HCT116 (cell line): ENCODE results near the gene LRRC32.

Experiments used
- CEBPB ChIP-seq: IDR thresholded peaks from 2 replicates; pipeline ENCODE4 v1.6.1; 2012; ENCODE audit warnings: low read depth
- CTCF ChIP-seq, 3 experiments: fragments of 200-600 bp in 1 of 3; sonication (generic) in 1 of 3; IDR thresholded peaks in 2 of 3; conservative IDR thresholded peaks in 1 of 3; 2 replicates each; pipeline ENCODE4 v1.5.1; 2012 to 2017; ENCODE audit warnings: low read depth in 2 of 3, low read length in 2 of 3, antibody characterized with exemption in 1 of 3, borderline replicate concordance in 1 of 3, control low read depth in 1 of 3, mild to moderate bottlenecking in 1 of 3, mixed read lengths in 1 of 3, mixed run types in 1 of 3, moderate library complexity in 1 of 3; ENCODE audit not compliant: insufficient read depth in 1 of 3
- EZH2 ChIP-seq: fragments of 200-600 bp; sonication (generic); IDR thresholded peaks from 2 replicates; pipeline ENCODE4 v1.6.1; 2017; ENCODE audit warnings: antibody characterized with exemption, mixed run types
- MAX ChIP-seq: IDR thresholded peaks from 2 replicates; pipeline ENCODE4 v1.6.1; 2012
- POLR2A ChIP-seq: IDR thresholded peaks from 2 replicates; pipeline ENCODE4 v1.7.0; 2011; ENCODE audit warnings: borderline replicate concordance; ENCODE audit not compliant: insufficient read depth, insufficient read length; ENCODE audit errors: extremely low read depth
- RAD21 ChIP-seq: IDR thresholded peaks from 2 replicates; pipeline ENCODE4 v1.6.1; 2012; ENCODE audit warnings: low read depth, mild to moderate bottlenecking
- REST ChIP-seq: IDR thresholded peaks from 2 replicates; pipeline ENCODE4 v1.6.1; 2012; ENCODE audit warnings: low read depth
- YY1 ChIP-seq: IDR thresholded peaks from 2 replicates; pipeline ENCODE4 v1.6.1; 2011; ENCODE audit warnings: low read length, low read depth, moderate library complexity, mild to moderate bottlenecking; ENCODE audit not compliant: insufficient replicate concordance; ENCODE audit errors: extremely low read depth
- ZNF274 ChIP-seq: fragments of 200-500 bp; sonication (Bioruptor generic); IDR thresholded peaks from 2 replicates; pipeline ENCODE4 v1.6.1; 2014; ENCODE audit warnings: mild to moderate bottlenecking, low read depth, low read length, inconsistent platforms

GRCh38 chr11:76663912-76664440 lies 6.6 kb downstream of the LRRC32 start:
- TF ChIP-seq CTCF (IDR thresholded peaks at IDR 0.05 in 2 of 3, conservative IDR thresholded peaks at IDR 0.05 in 1 of 3; ENCODE audit: borderline replicate concordance in 1 of 3, insufficient read depth in 1 of 3, low read depth in 2 of 3, low read length in 2 of 3) (no peak), EZH2 (no peak), REST (no peak), CEBPB (no peak), RAD21 (no peak), YY1 (no peak), POLR2A (no peak), MAX (no peak), ZNF274 (no peak)
